ENCODE data around the gene MEAK7. TPM values are rescaled to one million over a fixed set of nuclear protein-coding genes. Genes with fewer than 3 reads are reported as not detected.
A peak's percentile ranks its signal among the peaks of the same experiment; 100 is the strongest.

Gene MEAK7
- total and polyA plus RNA-seq, 2 of the 8 experiments (the other 6 are each of a cell fraction or from before 2014, with no cell fraction given), result 9.6 to 19.6 TPM

- Histone ChIP-seq H3K27ac (ENCODE audit: low read depth, low read length) (no peak overlapping the region; the same call in 1 of the 2 replicates), H2AFZ (ENCODE audit: low read length) (0 out of 2 replicates have a peak overlapping the region, but pooled peaks have one; percentile 4), H4K5ac (ENCODE audit: insufficient read length, low read depth, low read length) (no peak overlapping the region), H3K9ac (replicated peaks in 1 of 4; ENCODE audit: extremely low read depth in 1 of 4, low read depth in 3 of 4, low read length in 3 of 4) (no peak overlapping the region), H2BK15ac (ENCODE audit: low read length) (peak overlapping the region; percentile 74; the same call in 1 of the 2 replicates), H3K4me1 (replicated peaks in 1 of 4; ENCODE audit: control insufficient read depth in 3 of 4, insufficient read depth in 4 of 4, low read length in 3 of 4) (peaks cover 0 to 18% (median 14%) of the 10 kb centered on the region in 4 experiments; a peak in 5 of 7 replicates), H4K8ac (ENCODE audit: extremely low read depth, insufficient read depth, low read length) (no peak overlapping the region), H2BK20ac (ENCODE audit: low read length) (peak overlapping the region; percentile 83; the same call in 1 of the 2 replicates), H3K56ac (replicated peaks; ENCODE audit: insufficient read length, low read depth, low read length) (no peak overlapping the region), H3K4me3 (ENCODE audit: extremely low read depth in 1 of 4, insufficient read depth in 2 of 4, low read depth in 3 of 4, low read length in 4 of 4) (no peak overlapping the region), H3K79me2 (ENCODE audit: control insufficient read depth in 1 of 2, insufficient read depth in 2 of 2, low read length in 2 of 2) (no peaks in the 10 kb centered on the region), H3K27me3 (replicated peaks in 1 of 4; ENCODE audit: control insufficient read depth in 3 of 4, extremely low read depth in 1 of 4, insufficient read depth in 3 of 4, low read length in 3 of 4) (no peaks in the 10 kb centered on the region), H3K4me2 (ENCODE audit: insufficient read depth in 1 of 2, low read depth in 2 of 2, low read length in 2 of 2) (no peak overlapping the region), H2BK12ac (ENCODE audit: low read depth, low read length) (peak overlapping the region; percentile 82; the same call in 1 of the 2 replicates), H3K18ac (ENCODE audit: extremely low read depth, low read length) (peak overlapping the region; percentile 51; the same call in 1 of the 2 replicates), H4K91ac (replicated peaks; ENCODE audit: insufficient read length, low read length) (no peak overlapping the region), H3K36me3 (ENCODE audit: control insufficient read depth in 2 of 4, insufficient read depth in 4 of 4, low read length in 3 of 4) (no peaks in the 10 kb centered on the region), H3K23ac (ENCODE audit: insufficient read length) (no peak overlapping the region), H3K23me2 (ENCODE audit: low read depth, low read length) (peaks cover 5% of the 10 kb centered on the region; the same call in 1 of the 2 replicates), H4K20me1 (replicated peaks in 1 of 2; ENCODE audit: control insufficient read depth in 1 of 2, insufficient read depth in 2 of 2, low read length in 2 of 2) (no peaks in the 10 kb centered on the region), H2AK5ac (ENCODE audit: low read depth, low read length) (no peak overlapping the region), H2BK5ac (ENCODE audit: low read depth, low read length) (0 out of 2 replicates have a peak overlapping the region, but pooled peaks have one; percentile 31), H2BK120ac (replicated peaks; ENCODE audit: low read depth, low read length) (peak overlapping the region; percentile 55), H3K14ac (ENCODE audit: insufficient read length) (no peak overlapping the region), H3K9me3 (ENCODE audit: insufficient read depth in 2 of 2, low read depth in 1 of 2, low read length in 1 of 2) (no peaks in the 10 kb centered on the region), H3K79me1 (ENCODE audit: low read depth, low read length) (no peaks in the 10 kb centered on the region), H3K4ac (replicated peaks; ENCODE audit: insufficient read length, low read depth, low read length) (no peak overlapping the region)
- DNase-seq (ENCODE audit: low read depth in 1 of 2, low spot score in 2 of 2) (no peak), FAIRE-seq (no peak)
- CTCF ChIA-PET (ENCODE audit: partially characterized antibody), result interaction anchor here (0.6 to 9.7 kb wide), 14 partner anchors 15 to 217 kb away, joined by 3 to 64 read pairs (median 6); no protein-coding TSS in a partner anchor
- POLR2A ChIA-PET (ENCODE audit: partially characterized antibody), result interaction anchor here (0.6 to 1.0 kb wide), 3 partner anchors 18 to 141 kb away, joined by 3 to 4 read pairs (median 3); partner anchors contain the start of gene ATP2C2
- 69% methylated on average over 20 of the region's 20 CpGs; no CpG with 5 or more reads in 1 of the 2 experiments for WGBS, 2 experiments (ENCODE audit: extremely low coverage in 1 of 2, insufficient coverage in 1 of 2, insufficient read length in 1 of 2, insufficient replicate concordance in 2 of 2, low coverage in 1 of 2, low lambda C conversion rate in 2 of 2, missing lambda C conversion rate in 1 of 2)
- TF ChIP-seq JUN (IDR thresholded peaks at IDR 0.05; ENCODE audit: low read depth, low read length) (no peak), KDM5A (IDR thresholded peaks at IDR 0.05; ENCODE audit: low read length) (no peak), MAFK (IDR thresholded peaks at IDR 0.05; ENCODE audit: low read depth, low read length) (no peak), TAF7 (optimal IDR thresholded peaks at IDR 0.05; ENCODE audit: borderline replicate concordance, low read depth, low read length) (no peak), NRF1 (IDR thresholded peaks at IDR 0.05; ENCODE audit: low read depth, low read length) (no peak), ATF3 (IDR thresholded peaks at IDR 0.05; ENCODE audit: insufficient read depth, low read depth, low read length) (no peak), MAX (IDR thresholded peaks at IDR 0.05) (no peak), HDAC6 (IDR thresholded peaks at IDR 0.05; ENCODE audit: low read depth, low read length) (no peak), TCF12 (IDR thresholded peaks at IDR 0.05; ENCODE audit: low read depth, low read length) (no peak)
These were observed 4.8 kb upstream of the MEAK7 start for GRCh38 chr16:84509032-84509950.
